H1 (cell line): ENCODE results near the gene SCN4A. TPM values are rescaled to one million over a fixed set of nuclear protein-coding genes. Genes with fewer than 3 reads are reported as not detected.

Experiments used
- CTCF ChIA-PET: fragments of 300-600 bp; sonication (Branson Sonifier 250); formaldehyde crosslinking; loops from one replicate; lab custom pipeline; 2021; ENCODE audit not compliant: partially characterized antibody; lab: Charles Lee
- POLR2A ChIA-PET: fragments of 300-600 bp; sonication (Branson Sonifier 250); formaldehyde crosslinking; loops from one replicate; lab custom pipeline; 2021; ENCODE audit warnings: inconsistent platforms; ENCODE audit not compliant: partially characterized antibody; lab: Charles Lee
- DNase-seq, 2 experiments: peaks; one replicate each; pipeline versions ENCODE4 v3.0.0 to v3.0.0-alpha.2; 2010 to 2022; ENCODE audit warnings: low spot score in 2 of 2, low read depth in 1 of 2, mixed read lengths in 1 of 2
- FAIRE-seq: peaks from 2 replicates; lab custom pipeline; 2011; peaks lifted over from hg19 to GRCh38; lab: Jason Lieb, UNC
- H2AFZ ChIP-seq: 2 replicates; pipeline ENCODE4 v1.8.1; 2012; ENCODE audit warnings: low read length, inconsistent platforms
- H2AK5ac ChIP-seq: 2 replicates; pipeline ENCODE4 v1.6.1; 2013; ENCODE audit warnings: low read depth, low read length
- H2BK120ac ChIP-seq: replicated peaks from 2 replicates; pipeline ENCODE3; 2013; ENCODE audit warnings: low read depth, low read length, inconsistent platforms
- H2BK12ac ChIP-seq: 2 replicates; pipeline ENCODE4 v1.6.1; 2013; ENCODE audit warnings: low read depth, low read length
- H2BK15ac ChIP-seq: 2 replicates; pipeline ENCODE4 v1.6.1; 2013; ENCODE audit warnings: low read length
- H2BK20ac ChIP-seq: 2 replicates; pipeline ENCODE4 v1.6.1; 2013; ENCODE audit warnings: low read length
- H2BK5ac ChIP-seq: 2 replicates; pipeline ENCODE4 v1.6.1; 2013; ENCODE audit warnings: low read depth, low read length
- H3K14ac ChIP-seq: 2 replicates; pipeline ENCODE4 v1.6.1; 2013; ENCODE audit warnings: inconsistent platforms; ENCODE audit not compliant: insufficient read length
- H3K18ac ChIP-seq: 2 replicates; pipeline ENCODE4 v1.6.1; 2013; ENCODE audit warnings: low read length; ENCODE audit errors: extremely low read depth
- H3K23ac ChIP-seq: 2 replicates; pipeline ENCODE4 v1.6.1; 2013; ENCODE audit warnings: inconsistent platforms; ENCODE audit not compliant: insufficient read length
- H3K23me2 ChIP-seq: 2 replicates; pipeline ENCODE4 v1.6.1; 2013; ENCODE audit warnings: low read depth, low read length
- H3K27ac ChIP-seq: 2 replicates; pipeline ENCODE4 v1.6.1; 2011; ENCODE audit warnings: low read depth, low read length, inconsistent platforms
- H3K27me3 ChIP-seq, 4 experiments: replicated peaks in 1 of 4; 1 replicate in 1 of 4; 2 replicates in 3 of 4; pipeline versions ENCODE4 v1.6.1 to v1.8.1; 2011 to 2013; ENCODE audit warnings: low read length in 3 of 4, mild to moderate bottlenecking in 3 of 4, inconsistent platforms in 2 of 4, mixed read lengths in 2 of 4, moderate library complexity in 1 of 4; ENCODE audit not compliant: control insufficient read depth in 3 of 4, insufficient read depth in 3 of 4; ENCODE audit errors: extremely low read depth in 1 of 4
- H3K36me3 ChIP-seq, 4 experiments: 2 replicates each; pipeline versions ENCODE4 v1.6.1 to v1.8.1; 2011 to 2013; ENCODE audit warnings: mild to moderate bottlenecking in 4 of 4, low read length in 3 of 4, moderate library complexity in 2 of 4, control low read depth in 1 of 4, inconsistent platforms in 1 of 4; ENCODE audit not compliant: insufficient read depth in 4 of 4, control insufficient read depth in 2 of 4
- H3K4ac ChIP-seq: replicated peaks from 2 replicates; pipeline ENCODE3; 2013; ENCODE audit warnings: low read length, low read depth, mixed read lengths, inconsistent platforms; ENCODE audit not compliant: insufficient read length
- H3K4me1 ChIP-seq, 4 experiments: replicated peaks in 1 of 4; 1 replicate in 1 of 4; 2 replicates in 3 of 4; pipeline versions ENCODE4 v1.6.1 to v1.8.1; 2011 to 2013; ENCODE audit warnings: low read length in 3 of 4, inconsistent platforms in 2 of 4, mixed read lengths in 1 of 4; ENCODE audit not compliant: insufficient read depth in 4 of 4, control insufficient read depth in 3 of 4
- H3K4me2 ChIP-seq, 2 experiments: 2 replicates each; pipeline versions ENCODE4 v1.6.1 to v1.8.1; 2011 to 2013; ENCODE audit warnings: low read depth in 2 of 2, low read length in 2 of 2, control low read depth in 1 of 2, inconsistent platforms in 1 of 2, mild to moderate bottlenecking in 1 of 2; ENCODE audit not compliant: insufficient read depth in 1 of 2
- H3K4me3 ChIP-seq, 4 experiments: fragments of 200-600, 300-600 bp in 1 of 4; sonication (generic), shearing (Covaris generic), sonication (Bioruptor Twin) in 1 of 4; 2 replicates each; pipeline versions ENCODE4 v1.5.1 to v1.8.1; 2011 to 2016; ENCODE audit warnings: low read length in 4 of 4, low read depth in 3 of 4, control low read depth in 2 of 4, inconsistent platforms in 2 of 4, mild to moderate bottlenecking in 2 of 4, mixed read lengths in 1 of 4, moderate library complexity in 1 of 4; ENCODE audit not compliant: insufficient read depth in 2 of 4; ENCODE audit errors: extremely low read depth in 1 of 4
- H3K56ac ChIP-seq: replicated peaks from 2 replicates; pipeline ENCODE3; 2013; ENCODE audit warnings: low read depth, mild to moderate bottlenecking, mixed read lengths, low read length, inconsistent platforms; ENCODE audit not compliant: insufficient read length
- H3K79me1 ChIP-seq: 2 replicates; pipeline ENCODE4 v1.6.1; 2013; ENCODE audit warnings: low read depth, low read length, control low read depth
- H3K79me2 ChIP-seq, 2 experiments: 2 replicates each; pipeline versions ENCODE4 v1.6.1 to v1.8.1; 2012 to 2013; ENCODE audit warnings: low read length in 2 of 2, mild to moderate bottlenecking in 2 of 2, inconsistent platforms in 1 of 2; ENCODE audit not compliant: insufficient read depth in 2 of 2, control insufficient read depth in 1 of 2
- H3K9ac ChIP-seq, 4 experiments: replicated peaks in 1 of 4; 1 replicate in 1 of 4; 2 replicates in 3 of 4; pipeline versions ENCODE4 v1.6.1 to v1.8.1; 2011 to 2013; ENCODE audit warnings: low read depth in 3 of 4, low read length in 3 of 4, control low read depth in 2 of 4, mild to moderate bottlenecking in 2 of 4, moderate library complexity in 2 of 4, inconsistent platforms in 1 of 4; ENCODE audit errors: extremely low read depth in 1 of 4
- H3K9me3 ChIP-seq, 2 experiments: 2 replicates each; pipeline versions ENCODE4 v1.6.1 to v1.8.1; 2012 to 2013; ENCODE audit warnings: mild to moderate bottlenecking in 2 of 2, moderate library complexity in 2 of 2, control low read depth in 1 of 2, inconsistent platforms in 1 of 2, low read depth in 1 of 2, low read length in 1 of 2, mixed read lengths in 1 of 2; ENCODE audit not compliant: insufficient read depth in 2 of 2
- H4K20me1 ChIP-seq, 2 experiments: replicated peaks in 1 of 2; 2 replicates each; pipeline versions ENCODE3 to v1.8.1; 2011 to 2013; ENCODE audit warnings: inconsistent platforms in 2 of 2, low read length in 2 of 2, mild to moderate bottlenecking in 1 of 2; ENCODE audit not compliant: insufficient read depth in 2 of 2, control insufficient read depth in 1 of 2
- H4K5ac ChIP-seq: 2 replicates; pipeline ENCODE4 v1.6.1; 2013; ENCODE audit warnings: low read length, low read depth, mixed read lengths, inconsistent platforms; ENCODE audit not compliant: insufficient read length
- H4K8ac ChIP-seq: 2 replicates; pipeline ENCODE4 v1.8.0; 2013; ENCODE audit warnings: mild to moderate bottlenecking, moderate library complexity, low read length, inconsistent platforms; ENCODE audit not compliant: insufficient read depth; ENCODE audit errors: extremely low read depth
- H4K91ac ChIP-seq: replicated peaks from 2 replicates; pipeline ENCODE3; 2013; ENCODE audit warnings: low read length, mixed read lengths, inconsistent platforms; ENCODE audit not compliant: insufficient read length
- BACH1 ChIP-seq: IDR thresholded peaks from 2 replicates; pipeline ENCODE4 v1.6.1; 2012; ENCODE audit warnings: low read length, improper control_type of control experiment
- CBX5 ChIP-seq: fragments of 300-800, 300-1000 bp; sonication (generic); IDR thresholded peaks from 2 replicates; pipeline ENCODE4 v1.7.1; 2016; ENCODE audit warnings: antibody characterized with exemption, low read length, low read depth
- EZH2 ChIP-seq: fragments of 200-600 bp; sonication (generic); IDR thresholded peaks from 2 replicates; pipeline ENCODE4 v1.7.1; 2012; ENCODE audit warnings: low read depth, mild to moderate bottlenecking, moderate library complexity, low read length, inconsistent platforms; ENCODE audit not compliant: severe bottlenecking
- FOSL1 ChIP-seq: IDR thresholded peaks from 2 replicates; pipeline ENCODE4 v1.6.1; 2011; ENCODE audit warnings: mild to moderate bottlenecking, low read depth, low read length, moderate library complexity; ENCODE audit not compliant: insufficient read depth
- JUND ChIP-seq: IDR thresholded peaks from 2 replicates; pipeline ENCODE4 v1.6.1; 2011; ENCODE audit warnings: mild to moderate bottlenecking, improper control_type of control experiment, low read length
- KDM5A ChIP-seq: fragments of 200-600 bp; IDR thresholded peaks from 2 replicates; pipeline ENCODE4 v1.7.1; 2012; ENCODE audit warnings: mild to moderate bottlenecking, low read length, inconsistent platforms, mixed read lengths
- SP1 ChIP-seq: IDR thresholded peaks from 2 replicates; pipeline ENCODE4 v1.6.1; 2011; ENCODE audit warnings: low read depth, low read length
- WGBS, 2 experiments: shearing (Covaris generic) in 1 of 2; methylation state at CpG; one replicate each; pipeline versions ENCODE4 v1.1.6 to v1.1.7; 2013 to 2015; ENCODE audit warnings: low lambda C conversion rate in 2 of 2, mixed read lengths in 2 of 2, inconsistent platforms in 1 of 2, low coverage in 1 of 2, missing lambda C conversion rate in 1 of 2; ENCODE audit not compliant: insufficient replicate concordance in 2 of 2, insufficient coverage in 1 of 2, insufficient read length in 1 of 2; ENCODE audit errors: extremely low coverage in 1 of 2, missing lambda C conversion rate in 1 of 2; 5-methylcytosine and 5-hydroxymethylcytosine counted together
- polyA plus RNA-seq, 7 experiments: library from polyadenylated mRNA; depleted of rRNA in 3 of 7; stranded (reverse) in 5 of 7; unstranded in 2 of 7; fragments of >200 nt in 5 of 7; fragments of 200-250 nt in 2 of 7; gene quantifications; 1 replicate in 5 of 7; 2 replicates in 1 of 7; 4 replicates in 1 of 7; pipeline versions ENCODE4 v1.2.1 to v1.2.3, GENCODE V29; 2011 to 2013; ENCODE audit warnings: missing spikeins in 2 of 7, mixed read lengths in 2 of 7
- total RNA-seq: library from RNA; stranded (reverse); fragmentation: NEBNext Ultra II Directional; extraction: Animal tissue kit (Norgen Biotek cat#: 25700); gene quantifications from 2 replicates; pipeline ENCODE4 v1.2.1, GENCODE V29; 2021
- TF ChIP-seq, protein P1 (sequence below), 3 experiments: IDR thresholded peaks; 1 replicate in 2 of 3; 2 replicates in 1 of 3; pipeline versions ENCODE4 v1.5.1 to v1.6.1; 2011; ENCODE audit warnings: low read length in 3 of 3, mild to moderate bottlenecking in 3 of 3, inconsistent platforms in 2 of 3, low read depth in 1 of 3, moderate library complexity in 1 of 3; ENCODE audit not compliant: insufficient read depth in 1 of 3; ENCODE audit errors: control extremely low read depth in 1 of 3
- TF ChIP-seq, protein P2 (sequence below): IDR thresholded peaks from 2 replicates; pipeline ENCODE4 v1.6.1; 2012; ENCODE audit warnings: low read length, inconsistent platforms

SCN4A gene
- total and polyA plus RNA-seq, 2 of the 8 experiments (the other 6 are each of a cell fraction or from before 2014, with no cell fraction given), result 5.0 to 8.5 TPM

- Histone ChIP-seq H3K4me2 (no peak overlapping the region), H3K14ac (no peak overlapping the region), H3K4ac (no peak overlapping the region), H4K8ac (no peak overlapping the region; the same call in 1 of the 2 replicates), H3K9ac (no peak overlapping the region), H3K18ac (no peak overlapping the region), H4K20me1 (no peaks in the 10 kb centered on the region), H2BK20ac (no peak overlapping the region), H3K4me3 (no peak overlapping the region), H2AFZ (no peak overlapping the region), H3K27ac (no peak overlapping the region), H4K91ac (no peak overlapping the region), H3K79me1 (no peaks in the 10 kb centered on the region), H2BK12ac (no peak overlapping the region), H4K5ac (no peak overlapping the region), H3K4me1 (peaks cover 0 to 10% (median 4%) of the 10 kb centered on the region in 4 experiments; a peak in 6 of 7 replicates), H2BK120ac (no peak overlapping the region), H2AK5ac (peak overlapping the region; percentile 15), H3K23ac (no peak overlapping the region), H2BK15ac (no peak overlapping the region), H3K79me2 (no peaks in the 10 kb centered on the region), H3K9me3 (no peaks in the 10 kb centered on the region; a peak in 1 of 4 replicates), H3K56ac (no peak overlapping the region), H2BK5ac (no peak overlapping the region), H3K36me3 (no peaks in the 10 kb centered on the region), H3K27me3 (no peaks in the 10 kb centered on the region), H3K23me2 (no peaks in the 10 kb centered on the region)
- ChIA-PET CTCF (interaction anchor here (0.6 to 2.6 kb wide), 10 partner anchors 9 to 58 kb away, joined by 3 to 11 read pairs (median 7); partner anchors contain the start of gene GH1), POLR2A (interaction anchor here (0.7 to 1.5 kb wide), 2 partner anchors 12 to 179 kb away, joined by 3 to 8 read pairs; no protein-coding TSS in a partner anchor)
- FAIRE-seq (no peak), DNase-seq (no peak)
- WGBS, 2 experiments, result 88% methylated on average over 11 of the region's 11 CpGs; no CpG with 5 or more reads in 1 of the 2 experiments
- no peak for TF ChIP-seq KDM5A
- TF ChIP-seq JUND, result no peak
- TF ChIP-seq EZH2, result no peak
- TF ChIP-seq, protein P1, sequence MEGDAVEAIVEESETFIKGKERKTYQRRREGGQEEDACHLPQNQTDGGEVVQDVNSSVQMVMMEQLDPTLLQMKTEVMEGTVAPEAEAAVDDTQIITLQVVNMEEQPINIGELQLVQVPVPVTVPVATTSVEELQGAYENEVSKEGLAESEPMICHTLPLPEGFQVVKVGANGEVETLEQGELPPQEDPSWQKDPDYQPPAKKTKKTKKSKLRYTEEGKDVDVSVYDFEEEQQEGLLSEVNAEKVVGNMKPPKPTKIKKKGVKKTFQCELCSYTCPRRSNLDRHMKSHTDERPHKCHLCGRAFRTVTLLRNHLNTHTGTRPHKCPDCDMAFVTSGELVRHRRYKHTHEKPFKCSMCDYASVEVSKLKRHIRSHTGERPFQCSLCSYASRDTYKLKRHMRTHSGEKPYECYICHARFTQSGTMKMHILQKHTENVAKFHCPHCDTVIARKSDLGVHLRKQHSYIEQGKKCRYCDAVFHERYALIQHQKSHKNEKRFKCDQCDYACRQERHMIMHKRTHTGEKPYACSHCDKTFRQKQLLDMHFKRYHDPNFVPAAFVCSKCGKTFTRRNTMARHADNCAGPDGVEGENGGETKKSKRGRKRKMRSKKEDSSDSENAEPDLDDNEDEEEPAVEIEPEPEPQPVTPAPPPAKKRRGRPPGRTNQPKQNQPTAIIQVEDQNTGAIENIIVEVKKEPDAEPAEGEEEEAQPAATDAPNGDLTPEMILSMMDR (IDR thresholded peaks at IDR 0.05; ENCODE audit: control extremely low read depth in 1 of 3, insufficient read depth in 1 of 3, low read depth in 1 of 3, low read length in 3 of 3), result no peak
- TF ChIP-seq BACH1, result no peak
- TF ChIP-seq SP1, result no peak
- no peak for TF ChIP-seq CBX5
- TF ChIP-seq, protein P2, sequence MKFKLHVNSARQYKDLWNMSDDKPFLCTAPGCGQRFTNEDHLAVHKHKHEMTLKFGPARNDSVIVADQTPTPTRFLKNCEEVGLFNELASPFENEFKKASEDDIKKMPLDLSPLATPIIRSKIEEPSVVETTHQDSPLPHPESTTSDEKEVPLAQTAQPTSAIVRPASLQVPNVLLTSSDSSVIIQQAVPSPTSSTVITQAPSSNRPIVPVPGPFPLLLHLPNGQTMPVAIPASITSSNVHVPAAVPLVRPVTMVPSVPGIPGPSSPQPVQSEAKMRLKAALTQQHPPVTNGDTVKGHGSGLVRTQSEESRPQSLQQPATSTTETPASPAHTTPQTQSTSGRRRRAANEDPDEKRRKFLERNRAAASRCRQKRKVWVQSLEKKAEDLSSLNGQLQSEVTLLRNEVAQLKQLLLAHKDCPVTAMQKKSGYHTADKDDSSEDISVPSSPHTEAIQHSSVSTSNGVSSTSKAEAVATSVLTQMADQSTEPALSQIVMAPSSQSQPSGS, result no peak
- no peak for TF ChIP-seq FOSL1
Measured at GRCh38 chr17:63966646-63967264, 6.0 kb downstream of the SCN4A start.
